ENCODE results near the gene SARDH.

SARDH gene

DNA sequence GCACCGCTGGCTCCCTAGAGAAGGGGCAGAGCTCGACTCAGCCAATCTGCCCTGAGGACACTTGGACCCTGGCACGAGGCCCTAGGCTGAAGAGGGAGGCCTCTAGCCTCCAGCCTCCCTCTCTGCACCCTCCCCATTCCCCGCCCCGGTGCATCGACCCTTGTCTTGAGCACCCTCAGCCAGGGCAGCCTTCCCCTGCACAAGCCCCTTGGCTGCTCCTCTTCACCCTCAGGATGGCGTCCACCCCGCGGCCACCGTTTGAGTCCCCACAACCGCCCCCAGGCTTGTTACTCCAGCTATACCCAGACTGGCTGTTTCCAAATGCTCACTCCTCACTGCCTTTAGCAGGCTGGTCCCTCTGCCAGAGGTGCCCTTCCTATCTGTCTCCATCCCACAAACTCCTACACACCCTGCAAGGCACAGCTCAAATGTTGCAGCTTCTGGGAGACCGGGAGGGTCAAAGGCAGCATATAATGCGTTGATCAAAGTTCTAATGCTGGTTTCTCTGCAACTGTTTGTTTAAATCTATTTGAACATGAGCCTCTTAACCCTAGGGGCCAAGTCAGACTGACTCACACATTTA, 122.5 kb downstream of the SARDH start:
- Histone ChIP-seq H3K4me1 (ENCODE audit: control insufficient read depth in 2 of 2, insufficient read depth in 2 of 2, low read length in 2 of 2) (no peaks in the 10 kb centered on the region), H3K9me3 (ENCODE audit: control insufficient read depth in 2 of 2, low read length in 2 of 2) (no peaks in the 10 kb centered on the region), H3K9ac (ENCODE audit: low read depth in 1 of 2, low read length in 2 of 2) (no peak overlapping the region), H3K27ac (ENCODE audit: low read depth in 2 of 2, low read length in 2 of 2) (no peak overlapping the region), H3K27me3 (ENCODE audit: control insufficient read depth in 2 of 2, insufficient read depth in 2 of 2, low read length in 2 of 2) (peaks cover 8 to 15% of the 10 kb centered on the region in 2 donors), H3K4me3 (ENCODE audit: low read length in 2 of 2) (no peak overlapping the region), H3K36me3 (ENCODE audit: control insufficient read depth in 2 of 2, insufficient read depth in 2 of 2, low read length in 2 of 2) (no peaks in the 10 kb centered on the region)

DNA sequence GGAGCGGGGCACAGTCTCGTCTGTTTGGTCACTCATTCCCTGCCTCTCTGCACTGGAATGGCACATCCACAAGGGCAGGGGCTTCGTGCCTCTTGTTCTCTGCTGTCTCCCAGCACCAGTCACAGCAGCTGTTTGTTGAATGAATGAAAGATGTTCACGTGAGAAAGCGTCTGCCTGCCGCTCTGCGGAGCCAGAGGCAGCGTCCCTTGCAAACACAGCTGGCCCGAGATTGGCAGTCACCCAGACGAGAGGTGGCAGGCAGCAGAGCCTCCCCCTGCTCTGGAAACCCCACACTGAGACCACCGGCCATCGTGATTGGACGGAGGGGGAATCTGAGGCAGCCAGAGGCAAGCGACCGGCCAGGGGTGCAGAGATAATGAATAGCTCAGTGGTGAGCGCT, 123.0 kb downstream of the SARDH start:
- H3K36me3 ChIP-seq (ENCODE audit: control insufficient read depth in 2 of 2, insufficient read depth in 2 of 2, low read length in 2 of 2) = no peaks in the 10 kb centered on the region
- H3K4me1 ChIP-seq (ENCODE audit: control insufficient read depth in 2 of 2, insufficient read depth in 2 of 2, low read length in 2 of 2) = no peaks in the 10 kb centered on the region
- H3K9me3 ChIP-seq (ENCODE audit: control insufficient read depth in 2 of 2, low read length in 2 of 2) = no peaks in the 10 kb centered on the region
- H3K9ac ChIP-seq (ENCODE audit: low read depth in 1 of 2, low read length in 2 of 2) = no peak overlapping the region
- no peak overlapping the region for H3K4me3 ChIP-seq (ENCODE audit: low read length in 2 of 2)
- H3K27me3 ChIP-seq (ENCODE audit: control insufficient read depth in 2 of 2, insufficient read depth in 2 of 2, low read length in 2 of 2) = peaks cover 8 to 15% of the 10 kb centered on the region in 2 donors
- H3K27ac ChIP-seq (ENCODE audit: low read depth in 2 of 2, low read length in 2 of 2) = no peak overlapping the region

DNA sequence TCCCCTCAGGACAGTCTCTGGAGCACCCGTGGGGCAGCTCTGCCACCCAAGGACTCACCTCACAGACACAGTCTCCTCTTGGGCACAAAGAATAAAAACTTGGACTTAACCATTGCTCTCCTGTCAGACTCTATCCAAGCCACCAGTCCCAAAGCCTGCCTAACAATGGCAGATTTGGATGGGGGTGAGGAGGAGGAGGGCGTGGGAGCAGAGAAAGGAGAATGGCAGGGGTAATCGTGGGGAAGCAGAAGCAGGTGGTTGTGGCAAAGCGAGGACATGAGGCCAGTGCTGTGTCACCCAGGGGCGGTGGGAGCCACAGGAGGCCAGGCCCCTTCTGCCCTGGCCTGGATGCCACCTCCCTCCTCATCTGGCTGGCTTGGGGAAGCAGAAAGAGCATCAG, 123.5 kb downstream of the SARDH start:
- H3K27me3 ChIP-seq (ENCODE audit: control insufficient read depth in 2 of 2, insufficient read depth in 2 of 2, low read length in 2 of 2) = peaks cover 12 to 15% of the 10 kb centered on the region in 2 donors
- H3K9ac ChIP-seq (ENCODE audit: low read depth in 1 of 2, low read length in 2 of 2) = no peak overlapping the region
- H3K4me1 ChIP-seq (ENCODE audit: control insufficient read depth in 2 of 2, insufficient read depth in 2 of 2, low read length in 2 of 2) = no peaks in the 10 kb centered on the region
- no peaks in the 10 kb centered on the region for H3K36me3 ChIP-seq (ENCODE audit: control insufficient read depth in 2 of 2, insufficient read depth in 2 of 2, low read length in 2 of 2)
- no peak overlapping the region for H3K27ac ChIP-seq (ENCODE audit: low read depth in 2 of 2, low read length in 2 of 2)
- H3K9me3 ChIP-seq (ENCODE audit: control insufficient read depth in 2 of 2, low read length in 2 of 2) = no peaks in the 10 kb centered on the region
- H3K4me3 ChIP-seq (ENCODE audit: low read length in 2 of 2) = no peak overlapping the region

DNA sequence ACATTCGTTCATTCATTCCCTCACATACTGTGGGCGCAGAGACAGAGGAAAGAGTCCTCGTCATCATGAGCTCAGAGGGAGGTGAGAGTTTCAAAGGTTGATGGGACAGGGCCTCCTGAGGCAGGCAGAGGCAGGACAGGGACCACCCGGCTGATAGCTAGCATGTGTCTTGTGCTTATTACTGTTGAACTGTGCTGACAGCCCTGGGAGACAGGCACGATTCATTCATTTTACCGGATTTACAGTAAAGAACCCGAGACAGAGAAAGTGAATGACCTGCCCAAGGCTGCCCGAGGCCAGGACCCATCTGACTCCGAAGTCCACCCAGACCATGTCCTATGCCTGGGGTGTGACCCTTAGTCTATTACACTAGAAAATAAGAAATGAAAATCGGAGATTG, 124.1 kb downstream of the SARDH start:
- Histone ChIP-seq H3K9ac (ENCODE audit: low read depth in 1 of 2, low read length in 2 of 2) (no peak overlapping the region), H3K4me1 (ENCODE audit: control insufficient read depth in 2 of 2, insufficient read depth in 2 of 2, low read length in 2 of 2) (no peaks in the 10 kb centered on the region), H3K9me3 (ENCODE audit: control insufficient read depth in 2 of 2, low read length in 2 of 2) (no peaks in the 10 kb centered on the region), H3K27ac (ENCODE audit: low read depth in 2 of 2, low read length in 2 of 2) (no peak overlapping the region), H3K36me3 (ENCODE audit: control insufficient read depth in 2 of 2, insufficient read depth in 2 of 2, low read length in 2 of 2) (no peaks in the 10 kb centered on the region), H3K27me3 (ENCODE audit: control insufficient read depth in 2 of 2, insufficient read depth in 2 of 2, low read length in 2 of 2) (peaks cover 13 to 15% of the 10 kb centered on the region in 2 donors), H3K4me3 (ENCODE audit: low read length in 2 of 2) (no peak overlapping the region)

All from mucosa of rectum (tissue), 2 donors.